Thoracic aorta (tissue), 2 donors: ENCODE data around the gene PDE4B. TPM values are rescaled to one million over a fixed set of nuclear protein-coding genes. Genes with fewer than 3 reads are reported as not detected.
"Not testable (repeated sequence)": the region's sequence is repeated elsewhere in the genome, so short reads cannot be mapped to it uniquely, and the experiment has no call there.

Experiments used
- ATAC-seq: fragments of 150-250 bp; one replicate; pipeline ENCODE4 v1.8.0; 2017; ENCODE audit warnings: low read depth; ENCODE audit not compliant: insufficient number of reproducible peaks, low FRiP score
- DNase-seq: peaks from one replicate; pipeline ENCODE4 v3.0.0-alpha.2; 2020; ENCODE audit warnings: low spot score
- H3K27ac ChIP-seq, 2 donors: fragments of 200-600 bp; sonication (generic); 1 replicate in 1 of 2; 2 replicates in 1 of 2; pipeline ENCODE4 v1.5.1; 2016; ENCODE audit warnings: mild to moderate bottlenecking in 2 of 2, moderate library complexity in 2 of 2
- H3K27me3 ChIP-seq: fragments of 200-600 bp; sonication (generic); replicated peaks from 2 replicates; pipeline ENCODE4 v1.6.0; 2016; ENCODE audit warnings: mild to moderate bottlenecking; ENCODE audit not compliant: insufficient read depth
- H3K36me3 ChIP-seq: fragments of 200-600 bp; sonication (generic); one replicate; pipeline ENCODE4 v1.5.1; 2016
- H3K4me1 ChIP-seq, 2 donors: fragments of 200-600 bp; sonication (generic); 1 replicate in 1 of 2; 2 replicates in 1 of 2; pipeline versions ENCODE4 v1.5.1 to v1.6.0; 2016; ENCODE audit warnings: low read depth in 2 of 2, mild to moderate bottlenecking in 1 of 2; ENCODE audit not compliant: control insufficient read depth in 1 of 2
- H3K4me3 ChIP-seq: fragments of 200-600 bp; sonication (generic); 2 replicates; pipeline ENCODE4 v1.5.1; 2016; ENCODE audit warnings: mild to moderate bottlenecking
- H3K9me3 ChIP-seq: fragments of 200-600 bp; sonication (generic); 2 replicates; pipeline ENCODE4 v1.5.1; 2016
- CTCF ChIP-seq: fragments of 200-600 bp; sonication (generic); IDR thresholded peaks from one replicate; pipeline ENCODE4 v1.5.1; 2019; ENCODE audit warnings: antibody characterized with exemption
- total RNA-seq, 2 donors: library from RNA; depleted of rRNA; stranded (reverse); fragments of >200 nt; gene quantifications; one replicate each; pipeline versions ENCODE4 v1.1.0 to v1.2.3, GENCODE V29; 2016

PDE4B gene
- total RNA-seq, 2 donors from 2014 or later, result 29.0 to 42.4 TPM

GRCh38 chr1:66119148-66119547, 326.5 kb downstream of the PDE4B start:
- TF ChIP-seq CTCF, result no peak
- Histone ChIP-seq H3K36me3 (no peaks in the 10 kb centered on the region), H3K4me3 (no peak overlapping the region), H3K4me1 (no peaks in the 10 kb centered on the region), H3K27me3 (no peaks in the 10 kb centered on the region), H3K9me3 (no peaks in the 10 kb centered on the region), H3K27ac (no peak overlapping the region)
- ATAC-seq (no peak), DNase-seq (no peak)

- Histone ChIP-seq H3K4me3 (no peak overlapping the region), H3K27me3 (no peaks in the 10 kb centered on the region), H3K4me1 (no peaks in the 10 kb centered on the region), H3K27ac (no peak overlapping the region), H3K9me3 (no peaks in the 10 kb centered on the region), H3K36me3 (no peaks in the 10 kb centered on the region)
- ATAC-seq (no peak), DNase-seq (no peak)
- no peak for TF ChIP-seq CTCF
These were observed 332.0 kb downstream of the PDE4B start for GRCh38 chr1:66124670-66125069.

- not testable (repeated sequence) for H3K4me3 ChIP-seq, H3K36me3 ChIP-seq, ATAC-seq, H3K27ac ChIP-seq, H3K27me3 ChIP-seq, DNase-seq, H3K9me3 ChIP-seq, H3K4me1 ChIP-seq
These were observed 335.9 kb downstream of the PDE4B start for GRCh38 chr1:66128641-66129040.

- H3K27me3 ChIP-seq, result no peaks in the 10 kb centered on the region
- no peaks in the 10 kb centered on the region for H3K36me3 ChIP-seq
- no peak overlapping the region for H3K4me3 ChIP-seq
- TF ChIP-seq CTCF, result no peak
- no peak for ATAC-seq
- no peak for DNase-seq
- H3K27ac ChIP-seq, result no peak overlapping the region
- no peaks in the 10 kb centered on the region for H3K9me3 ChIP-seq
- H3K4me1 ChIP-seq, result no peaks in the 10 kb centered on the region
These were observed 339.6 kb downstream of the PDE4B start for GRCh38 chr1:66132324-66132723.

GRCh38 chr1:66134004-66134403, 341.3 kb downstream of the PDE4B start:
- H3K27ac ChIP-seq, result no peak overlapping the region
- H3K36me3 ChIP-seq, result no peaks in the 10 kb centered on the region
- no peak overlapping the region for H3K4me3 ChIP-seq
- ATAC-seq (no peak), DNase-seq (no peak)
- H3K9me3 ChIP-seq, result no peaks in the 10 kb centered on the region
- no peaks in the 10 kb centered on the region for H3K4me1 ChIP-seq
- no peaks in the 10 kb centered on the region for H3K27me3 ChIP-seq
- no peak for TF ChIP-seq CTCF

GRCh38 chr1:66135161-66135560, 342.5 kb downstream of the PDE4B start:
- H3K4me1 ChIP-seq, result no peaks in the 10 kb centered on the region
- no peak for TF ChIP-seq CTCF
- DNase-seq (no peak), ATAC-seq (no peak)
- no peaks in the 10 kb centered on the region for H3K27me3 ChIP-seq
- H3K36me3 ChIP-seq, result no peaks in the 10 kb centered on the region
- no peak overlapping the region for H3K4me3 ChIP-seq
- H3K9me3 ChIP-seq, result no peaks in the 10 kb centered on the region
- no peak overlapping the region for H3K27ac ChIP-seq

GRCh38 chr1:66136423-66136822, 343.7 kb downstream of the PDE4B start:
- not testable (repeated sequence) for H3K27ac ChIP-seq, ATAC-seq, H3K27me3 ChIP-seq, DNase-seq, H3K4me3 ChIP-seq, H3K4me1 ChIP-seq, H3K36me3 ChIP-seq, H3K9me3 ChIP-seq
